ENCODE data around the gene NCR2. TPM values are rescaled to one million over a fixed set of nuclear protein-coding genes. Genes with fewer than 3 reads are reported as not detected.

NCR2 gene
- total RNA-seq, 1 experiment from 2014 or later: not detected

DNA sequence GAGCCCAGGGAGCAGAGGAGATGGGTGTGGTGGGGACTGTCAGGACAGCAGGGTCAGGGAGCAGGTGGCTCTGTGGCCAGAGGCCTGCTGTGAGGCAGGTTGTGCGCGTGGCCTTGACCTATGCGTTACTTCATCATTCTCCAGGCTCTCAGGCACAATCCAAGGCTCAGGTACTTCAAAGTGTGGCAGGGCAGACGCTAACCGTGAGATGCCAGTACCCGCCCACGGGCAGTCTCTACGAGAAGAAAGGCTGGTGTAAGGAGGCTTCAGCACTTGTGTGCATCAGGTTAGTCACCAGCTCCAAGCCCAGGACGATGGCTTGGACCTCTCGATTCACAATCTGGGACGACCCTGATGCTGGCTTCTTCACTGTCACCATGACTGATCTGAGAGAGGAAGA lies 535 bp downstream of the NCR2 start:
- no peak overlapping the region for H2BK5ac ChIP-seq (ENCODE audit: insufficient read length, low read length)
- no CpG with 5 or more reads among the region's 11 CpGs for WGBS (ENCODE audit: extremely low coverage, insufficient read length, low lambda C conversion rate)
- H3K4me1 ChIP-seq (ENCODE audit: insufficient read depth, low read length): no peaks in the 10 kb centered on the region
- Mint-ChIP-seq H3K9me3 (no peaks in the 10 kb centered on the region), H3K4me3 (no peak overlapping the region), H3K4me1 (peaks cover 3 to 12% of the 10 kb centered on the region in 2 experiments; a peak in 3 of 4 replicates), H3K27me3 (ENCODE audit: low read depth) (peaks cover 14% of the 10 kb centered on the region), H3K36me3 (ENCODE audit: insufficient read depth in 1 of 3, low read depth in 3 of 3) (no peaks in the 10 kb centered on the region), H3K27ac (no peak overlapping the region)
- H3K9me3 ChIP-seq (ENCODE audit: control insufficient read depth, low read depth, low read length): no peaks in the 10 kb centered on the region
- H2BK20ac ChIP-seq (ENCODE audit: low read depth, low read length, poor library complexity, severe bottlenecking): no peak overlapping the region
- no peak overlapping the region for H3K4ac ChIP-seq (ENCODE audit: low read depth, low read length)
- no peak overlapping the region for H2BK120ac ChIP-seq (ENCODE audit: low read depth, low read length, poor library complexity, severe bottlenecking)
- H2BK15ac ChIP-seq (ENCODE audit: low read depth, low read length): no peak overlapping the region
- no peak overlapping the region for H3K9ac ChIP-seq (ENCODE audit: extremely low read depth, insufficient read length, low read length)
- no peaks in the 10 kb centered on the region for H4K20me1 ChIP-seq (ENCODE audit: control insufficient read depth, insufficient read depth, insufficient read length)
- H3K27me3 ChIP-seq (ENCODE audit: insufficient read depth, low read length): no peaks in the 10 kb centered on the region
- no peak overlapping the region for H3K27ac ChIP-seq (ENCODE audit: insufficient read length, low read depth, low read length)
- H3K4me2 ChIP-seq (ENCODE audit: insufficient read depth, insufficient read length, low read length): no peak overlapping the region
- no peaks in the 10 kb centered on the region for H3K79me1 ChIP-seq (ENCODE audit: insufficient read depth, low read depth, low read length, poor library complexity, severe bottlenecking)
- no peak overlapping the region for H4K8ac ChIP-seq (replicated peaks; ENCODE audit: insufficient read length, low read depth, low read length)
- H4K91ac ChIP-seq (ENCODE audit: insufficient read length, low read depth, low read length): no peak overlapping the region
- no peak overlapping the region for H2AK5ac ChIP-seq (ENCODE audit: insufficient read length, low read length)
- H3K14ac ChIP-seq (ENCODE audit: insufficient read depth, low read length): no peak overlapping the region
- DNase-seq: no peak
- H3K18ac ChIP-seq (ENCODE audit: insufficient read length, low read depth, low read length): no peak overlapping the region
- no peaks in the 10 kb centered on the region for H3K23me2 ChIP-seq (ENCODE audit: insufficient read length, low read depth, low read length, poor library complexity, severe bottlenecking)
- H4K5ac ChIP-seq (ENCODE audit: insufficient read length, low read depth, low read length): no peak overlapping the region
- no peak overlapping the region for H3T11ph ChIP-seq (ENCODE audit: low read length)
- no peak overlapping the region for H3K23ac ChIP-seq (ENCODE audit: insufficient read length, low read depth, low read length)
- H2AFZ ChIP-seq (ENCODE audit: low read length): no peak overlapping the region
- TF ChIP-seq, protein P1, sequence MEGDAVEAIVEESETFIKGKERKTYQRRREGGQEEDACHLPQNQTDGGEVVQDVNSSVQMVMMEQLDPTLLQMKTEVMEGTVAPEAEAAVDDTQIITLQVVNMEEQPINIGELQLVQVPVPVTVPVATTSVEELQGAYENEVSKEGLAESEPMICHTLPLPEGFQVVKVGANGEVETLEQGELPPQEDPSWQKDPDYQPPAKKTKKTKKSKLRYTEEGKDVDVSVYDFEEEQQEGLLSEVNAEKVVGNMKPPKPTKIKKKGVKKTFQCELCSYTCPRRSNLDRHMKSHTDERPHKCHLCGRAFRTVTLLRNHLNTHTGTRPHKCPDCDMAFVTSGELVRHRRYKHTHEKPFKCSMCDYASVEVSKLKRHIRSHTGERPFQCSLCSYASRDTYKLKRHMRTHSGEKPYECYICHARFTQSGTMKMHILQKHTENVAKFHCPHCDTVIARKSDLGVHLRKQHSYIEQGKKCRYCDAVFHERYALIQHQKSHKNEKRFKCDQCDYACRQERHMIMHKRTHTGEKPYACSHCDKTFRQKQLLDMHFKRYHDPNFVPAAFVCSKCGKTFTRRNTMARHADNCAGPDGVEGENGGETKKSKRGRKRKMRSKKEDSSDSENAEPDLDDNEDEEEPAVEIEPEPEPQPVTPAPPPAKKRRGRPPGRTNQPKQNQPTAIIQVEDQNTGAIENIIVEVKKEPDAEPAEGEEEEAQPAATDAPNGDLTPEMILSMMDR (conservative IDR thresholded peaks at IDR 0.05): no peak
- no peak overlapping the region for H3K56ac ChIP-seq (ENCODE audit: insufficient read length, low read depth, low read length)
- H2BK12ac ChIP-seq (ENCODE audit: insufficient read length, low read depth, low read length): no peak overlapping the region
- no peaks in the 10 kb centered on the region for H3K79me2 ChIP-seq (ENCODE audit: insufficient read depth, low read length)

Data from H9 (cell line).